Femur (tissue), 1 donor: Measurements from ENCODE around the gene ALDOB.

Experiments
- DNase-seq: peaks from one replicate; pipeline ENCODE4 v3.0.0-alpha.2; 2017

Gene ALDOB

GRCh38 chr9:101455656-101456240, 20.2 kb upstream of the ALDOB start:
- no peak for DNase-seq

GRCh38 chr9:101453776-101454570, 18.4 kb upstream of the ALDOB start:
- DNase-seq = no peak

DNA sequence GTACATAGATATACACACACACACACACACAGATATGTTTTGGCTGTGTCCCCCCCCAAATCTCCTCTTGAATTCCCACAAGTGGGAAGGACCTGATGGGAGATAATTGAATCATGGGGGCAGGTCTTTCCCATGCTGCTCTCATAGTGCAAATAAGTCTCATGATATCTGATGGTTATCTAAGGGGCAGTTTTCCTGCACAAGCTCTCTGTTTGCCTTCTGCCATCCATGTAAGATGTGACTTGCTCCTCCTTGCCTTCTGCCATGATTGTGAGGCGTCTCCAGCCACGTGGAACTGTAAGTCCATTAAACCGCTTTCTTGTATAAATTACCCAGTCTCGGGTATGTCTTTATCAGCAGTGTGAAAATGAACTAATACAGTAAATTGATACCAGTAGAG, 15.9 kb upstream of the ALDOB start:
- DNase-seq = no peak

- no peak for DNase-seq
Measured at GRCh38 chr9:101450931-101451330, 15.4 kb upstream of the ALDOB start.

GRCh38 chr9:101449071-101449721, 13.6 kb upstream of the ALDOB start:
- peak; percentile 77 for DNase-seq

DNA sequence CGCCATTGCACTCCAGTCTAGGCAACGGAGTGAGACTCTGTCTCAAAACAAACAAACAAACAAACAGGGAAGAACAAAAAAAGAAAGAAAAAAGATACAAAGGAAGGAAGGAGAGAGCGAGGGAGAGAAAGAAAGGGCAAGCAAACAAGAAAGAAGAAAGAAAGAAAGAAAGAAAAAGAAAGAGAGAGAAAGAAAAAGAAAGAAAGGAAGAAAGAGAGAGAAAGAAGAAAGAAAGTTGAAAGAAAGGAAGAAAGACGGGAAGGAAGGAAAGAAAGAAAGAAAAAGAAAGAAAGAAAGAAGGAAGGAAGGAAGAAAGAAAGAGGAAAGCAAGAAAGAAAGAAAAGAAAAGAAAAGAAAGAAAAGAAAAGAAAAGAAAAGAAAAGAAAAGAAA, 13.1 kb upstream of the ALDOB start:
- no peak for DNase-seq

GRCh38 chr9:101446732-101447131, 11.2 kb upstream of the ALDOB start:
- DNase-seq = no peak

GRCh38 chr9:101445353-101446029, 9.9 kb upstream of the ALDOB start:
- DNase-seq = no peak

DNA sequence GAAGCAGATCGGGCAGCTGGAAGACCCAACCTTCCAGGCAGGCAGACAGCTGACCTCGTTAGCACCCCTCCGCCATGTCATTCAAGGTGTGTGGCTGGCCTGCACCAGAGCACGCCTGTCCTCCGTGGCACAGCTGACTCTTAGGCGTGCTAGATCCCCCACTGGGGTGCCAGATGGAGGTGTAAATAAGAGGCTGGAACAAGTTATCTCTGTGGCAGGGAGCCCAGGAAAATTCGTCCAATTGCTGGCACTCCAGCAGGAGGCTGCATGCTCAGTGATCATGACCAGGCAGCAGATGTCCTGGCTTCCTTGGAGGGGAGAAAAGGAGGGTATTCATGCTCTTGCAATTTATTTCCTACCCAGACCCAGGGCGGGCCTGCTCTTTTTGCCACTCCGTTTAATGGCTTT, 7.8 kb upstream of the ALDOB start:
- DNase-seq = peak; percentile 40

GRCh38 chr9:101442736-101443135, 7.2 kb upstream of the ALDOB start:
- DNase-seq = no peak

DNA sequence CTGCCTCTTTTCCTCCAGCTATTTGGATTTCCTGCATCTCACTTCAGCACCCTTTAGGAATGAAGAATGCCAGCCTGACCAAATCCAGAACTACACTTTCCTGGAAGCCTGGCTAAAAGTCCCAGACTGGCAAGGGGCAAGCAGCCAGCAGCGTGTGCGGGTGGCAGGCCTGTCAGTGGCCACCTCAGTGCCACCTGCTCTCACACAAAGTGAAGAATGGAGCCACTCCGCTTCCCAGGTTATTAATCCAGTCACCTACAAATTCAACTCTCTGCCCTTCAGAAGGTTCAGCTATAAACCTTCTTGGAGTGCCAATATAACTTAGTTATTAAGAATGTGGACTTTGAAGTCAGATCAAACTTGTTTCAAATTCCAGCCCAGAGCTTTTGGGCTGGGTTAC, 6.7 kb upstream of the ALDOB start:
- DNase-seq = no peak

GRCh38 chr9:101440714-101441230, 5.2 kb upstream of the ALDOB start:
- DNase-seq = no peak

GRCh38 chr9:101438523-101438922, 2.9 kb upstream of the ALDOB start:
- DNase-seq = no peak

- no peak for DNase-seq
Measured at GRCh38 chr9:101437806-101438232, 2.2 kb upstream of the ALDOB start.

- no peak for DNase-seq
Measured at GRCh38 chr9:101434998-101435397, 576 bp downstream of the ALDOB start.

- DNase-seq = no peak
Measured at GRCh38 chr9:101433229-101433628, 2.3 kb downstream of the ALDOB start.

DNA sequence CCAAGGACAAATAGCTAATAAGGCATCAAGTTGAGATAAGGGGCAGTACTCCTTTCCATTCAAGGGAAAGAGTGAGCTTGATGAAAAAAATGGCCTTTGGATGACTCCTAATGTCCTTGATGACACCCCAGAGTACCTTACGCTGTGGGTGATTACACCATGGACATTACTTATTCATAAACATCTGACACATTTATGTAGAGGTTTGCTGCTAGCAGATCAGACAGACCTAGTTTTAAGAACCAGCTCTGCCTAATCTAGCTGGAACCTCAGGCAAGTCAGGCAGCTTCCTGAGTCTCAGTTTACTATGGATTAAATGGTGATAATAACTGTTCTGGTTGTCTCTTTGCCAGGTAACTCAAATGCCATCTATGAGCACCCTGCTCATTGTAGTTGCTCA, 2.8 kb downstream of the ALDOB start:
- DNase-seq = no peak

DNA sequence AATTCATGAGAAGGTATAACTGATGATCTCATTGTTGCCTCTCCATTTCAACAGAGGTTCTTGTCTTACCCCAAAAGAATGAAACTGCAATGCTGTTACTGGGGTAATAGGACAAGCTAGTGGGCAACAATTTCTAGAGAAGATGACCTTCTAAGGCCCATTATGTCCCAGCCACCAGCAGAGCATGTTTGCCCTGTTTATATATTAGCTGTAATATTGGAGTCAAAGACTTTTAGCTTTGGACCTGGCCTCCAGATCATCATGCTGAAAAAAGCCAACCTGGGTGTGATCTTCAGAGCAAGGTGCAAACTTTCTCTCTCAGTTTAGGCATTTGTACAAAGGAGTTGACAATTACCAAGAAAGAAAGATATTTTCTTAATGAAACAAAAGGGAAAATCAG, 3.4 kb downstream of the ALDOB start:
- DNase-seq = no peak

GRCh38 chr9:101429736-101430135, 5.8 kb downstream of the ALDOB start:
- DNase-seq = no peak

GRCh38 chr9:101428909-101429308, 6.7 kb downstream of the ALDOB start:
- no peak for DNase-seq

DNA sequence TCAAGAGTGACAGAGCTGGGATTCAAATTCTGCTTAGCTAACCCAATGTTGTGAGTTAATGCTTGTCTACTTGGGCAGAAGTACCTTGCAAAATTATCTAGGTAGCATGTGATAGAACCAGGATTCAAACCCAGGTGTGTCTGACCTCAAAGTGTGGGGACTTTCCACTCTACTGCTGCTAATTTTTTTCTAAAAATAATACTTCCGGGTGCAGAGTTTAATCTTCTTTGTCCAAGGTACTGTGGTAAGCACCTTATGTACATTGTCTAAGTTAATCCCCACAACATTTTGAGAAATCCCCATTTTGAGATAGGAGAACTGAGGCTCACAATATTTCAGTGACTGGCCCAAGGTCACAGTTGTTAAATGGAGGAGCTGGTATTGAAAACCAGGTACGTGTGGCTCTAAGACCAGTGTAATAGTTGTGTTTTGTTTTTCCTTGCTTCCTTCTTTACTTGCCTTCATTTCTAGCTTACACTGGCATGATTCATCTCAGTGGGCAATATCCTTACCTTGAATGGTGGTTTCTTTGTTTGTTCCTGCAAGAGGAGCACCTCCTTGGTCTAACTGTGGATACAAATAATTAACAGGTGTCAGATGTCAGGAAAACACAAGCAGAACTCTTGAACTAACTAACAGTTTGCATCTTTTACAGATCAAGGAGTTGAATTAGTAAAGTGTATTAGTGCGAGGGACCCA, 7.5 kb downstream of the ALDOB start:
- DNase-seq = no peak

DNA sequence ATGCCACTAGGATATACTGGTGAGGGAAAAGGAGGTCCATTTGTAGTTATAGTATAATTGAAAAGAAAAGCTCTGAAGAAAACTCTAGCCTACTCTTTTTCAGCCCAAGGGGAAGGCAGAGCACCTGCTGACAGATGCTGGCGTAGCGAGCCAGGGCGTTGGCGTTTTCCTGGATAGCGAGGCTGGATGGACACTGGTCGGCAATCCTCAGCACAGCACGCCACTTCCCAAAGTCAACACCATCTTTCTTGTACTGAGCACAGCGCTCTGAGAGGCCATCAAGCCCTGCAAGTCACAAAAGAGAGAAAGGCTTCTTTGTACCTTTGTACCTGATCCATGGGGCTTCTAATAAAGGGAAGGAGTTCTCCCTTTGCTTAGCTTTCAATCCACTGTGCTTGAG, 8.2 kb downstream of the ALDOB start:
- no peak for DNase-seq

GRCh38 chr9:101421653-101422065, 13.9 kb downstream of the ALDOB start:
- DNase-seq = no peak
